CD4-positive, alpha-beta T cell treated with Interferon gamma for 1 hour (primary cell): Measurements from ENCODE around the gene TTPAL.

ENCODE experiments used
- DNase-seq: peaks from one replicate; pipeline ENCODE4 v3.0.0-alpha.2; 2020

Gene TTPAL

DNA sequence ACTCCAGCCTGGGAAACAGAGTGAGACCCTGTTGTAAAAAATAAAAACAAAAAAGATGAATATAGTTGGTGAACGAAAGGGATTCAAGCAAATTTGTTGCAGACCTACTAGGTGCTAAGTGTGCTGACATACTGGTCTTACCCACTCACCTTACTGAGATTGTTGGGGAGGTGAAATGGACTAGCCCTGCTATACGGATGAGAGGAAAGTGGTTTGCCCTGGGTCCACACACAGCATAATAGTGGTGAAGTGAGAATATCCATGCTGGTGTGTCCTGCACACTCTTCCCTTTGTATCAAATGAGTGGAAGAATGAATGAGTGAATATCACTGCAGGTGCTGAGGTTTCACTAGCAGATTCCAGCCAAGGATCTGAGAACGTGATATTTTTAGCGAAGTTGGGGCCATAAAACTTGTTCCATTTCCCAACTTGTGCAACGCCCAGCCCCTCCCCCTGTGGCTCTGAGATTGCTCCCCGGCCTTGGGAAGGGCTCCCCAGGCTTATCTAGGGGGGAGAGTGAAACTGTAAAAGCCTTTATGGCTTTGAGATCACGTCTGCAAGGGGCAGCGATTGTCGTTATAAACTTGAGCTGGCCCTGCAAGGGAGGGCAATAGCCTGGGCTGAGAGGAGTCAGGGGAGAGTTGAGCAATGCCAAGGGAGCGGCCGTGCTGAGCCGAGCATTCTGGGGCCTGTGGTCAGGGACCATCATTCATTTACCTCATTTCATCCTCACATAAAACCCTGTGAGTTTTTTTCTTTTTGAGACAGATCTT, 33.2 kb upstream of the TTPAL start:
- no peak for DNase-seq

DNA sequence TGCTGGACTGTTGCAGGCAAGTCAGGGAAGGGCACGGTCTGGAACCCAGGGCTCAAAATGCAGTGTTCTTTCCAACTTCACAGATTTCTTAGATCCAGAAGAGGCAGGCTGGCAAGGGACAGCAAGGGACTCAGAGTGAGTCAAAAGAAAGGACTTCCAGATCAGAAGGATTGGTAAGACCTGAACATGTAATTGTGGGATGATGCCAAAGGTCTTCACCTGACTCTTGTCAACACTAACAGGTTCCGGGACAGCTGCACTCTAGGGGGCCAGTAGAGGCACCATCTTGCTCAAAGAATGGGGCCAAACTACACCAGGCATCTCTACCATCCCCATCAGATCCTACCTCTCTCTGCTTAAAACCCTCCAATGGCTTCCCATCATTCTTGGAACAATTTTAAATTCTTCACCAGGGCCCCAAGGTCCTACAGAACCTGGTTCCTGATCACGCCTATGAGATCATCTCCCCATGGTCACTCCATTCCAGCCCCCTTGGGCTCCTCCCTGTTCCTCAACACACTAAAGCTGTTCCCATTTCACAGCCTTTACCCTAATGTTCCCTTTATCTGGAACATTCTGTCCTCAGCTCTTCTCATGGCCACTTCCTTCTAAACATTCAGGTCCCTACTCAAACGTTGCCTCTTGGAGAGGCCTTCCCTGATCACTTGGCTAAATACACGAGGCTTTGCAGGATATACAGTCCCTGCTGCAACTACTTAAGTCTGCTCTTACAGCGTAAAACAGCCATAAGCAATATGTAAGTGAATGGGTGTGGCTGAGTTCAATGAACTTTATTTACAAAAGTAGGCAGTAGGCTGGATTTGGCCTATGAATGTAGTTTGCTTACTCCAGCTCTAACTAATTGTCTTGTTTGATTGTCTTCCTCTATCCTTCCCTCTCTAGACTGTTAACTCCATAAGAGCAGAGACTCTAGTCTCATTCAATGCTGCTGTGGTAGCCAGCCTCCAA, 29.6 kb upstream of the TTPAL start:
- no peak for DNase-seq

DNA sequence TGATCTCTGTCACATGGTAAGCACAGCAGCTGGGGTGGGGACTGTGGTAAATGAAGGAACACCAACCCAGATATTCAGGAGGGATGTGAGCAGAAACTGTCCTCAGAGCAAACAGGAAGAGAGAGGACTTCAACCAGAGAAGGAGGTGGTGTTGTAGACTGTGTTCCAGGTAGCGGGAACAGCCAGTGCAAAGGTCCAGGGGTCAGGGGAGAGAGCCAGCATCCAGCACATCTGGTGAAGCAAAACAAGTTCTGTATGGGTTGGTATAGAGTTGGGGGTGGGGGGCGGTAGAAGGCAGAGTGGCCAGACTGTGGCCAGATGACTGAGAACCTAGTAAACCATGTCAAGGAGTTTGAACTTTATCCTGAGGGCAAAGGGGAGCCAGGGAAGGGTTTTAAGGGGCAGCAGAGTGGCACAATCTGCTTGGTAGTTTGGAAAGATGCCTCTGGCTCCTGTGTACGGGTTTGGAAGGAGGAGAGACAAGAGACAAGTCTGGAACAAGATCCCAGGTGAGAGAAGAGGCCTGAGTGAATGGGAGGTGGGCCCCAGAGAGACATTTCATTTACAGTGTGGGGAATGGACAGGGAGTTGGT, 27.8 kb upstream of the TTPAL start:
- no peak for DNase-seq

DNA sequence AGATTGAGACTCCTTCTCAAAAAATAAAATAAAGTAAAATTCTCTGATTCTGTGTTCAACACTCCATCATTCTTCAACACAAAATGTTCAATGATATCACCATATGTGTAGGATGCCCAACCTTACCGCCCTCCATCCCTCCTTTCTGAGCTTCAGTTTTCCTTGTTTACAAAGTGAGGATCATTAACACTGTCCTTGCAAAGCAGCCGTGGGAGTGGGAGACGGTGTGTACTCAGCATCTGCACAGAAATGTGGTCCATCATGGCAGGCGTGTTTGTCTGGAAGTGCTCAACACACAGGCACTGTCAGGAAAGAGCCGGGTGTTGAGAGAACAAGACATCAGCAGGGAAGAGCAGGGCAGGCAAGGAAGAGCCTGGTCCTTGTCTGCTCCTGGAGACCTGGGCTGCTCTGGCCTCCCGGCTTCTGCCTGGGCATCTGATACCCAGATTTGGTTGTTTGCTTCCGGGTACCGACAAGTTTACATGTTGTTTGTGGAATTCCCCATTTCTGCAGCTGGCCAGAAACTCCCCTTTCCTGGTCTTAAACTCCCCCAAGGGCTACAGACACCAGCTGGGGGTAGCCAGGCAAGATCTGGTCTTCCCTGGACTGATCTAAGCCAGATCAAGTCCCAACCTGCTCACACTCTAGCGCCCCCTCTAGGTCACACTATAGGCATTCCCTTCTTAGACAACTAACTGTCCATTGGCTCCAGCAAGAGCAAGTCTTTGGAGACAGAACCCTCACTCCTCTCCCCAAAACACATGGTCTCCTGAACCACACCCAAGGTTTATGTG, 26.7 kb upstream of the TTPAL start:
- DNase-seq, result no peak

DNA sequence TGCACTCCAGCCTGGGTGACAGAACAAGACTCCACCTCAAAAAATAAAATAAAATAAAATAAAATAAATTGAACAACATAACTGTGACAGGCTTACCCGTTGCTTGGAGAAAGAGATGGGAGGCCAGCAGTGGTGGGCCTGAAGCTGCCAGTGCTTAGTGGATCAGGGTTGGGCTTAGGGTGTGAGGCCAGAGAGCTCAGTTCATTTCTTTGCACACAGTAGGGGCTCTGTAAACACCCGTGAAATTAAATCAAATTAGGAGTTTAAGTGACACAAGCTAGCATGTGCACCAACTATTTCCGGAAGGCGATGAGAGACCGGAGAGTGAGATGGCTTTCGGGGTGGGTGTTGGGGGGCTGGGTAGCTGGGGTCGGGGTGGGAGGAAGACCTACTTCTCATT, 25.8 kb upstream of the TTPAL start:
- no peak for DNase-seq

DNA sequence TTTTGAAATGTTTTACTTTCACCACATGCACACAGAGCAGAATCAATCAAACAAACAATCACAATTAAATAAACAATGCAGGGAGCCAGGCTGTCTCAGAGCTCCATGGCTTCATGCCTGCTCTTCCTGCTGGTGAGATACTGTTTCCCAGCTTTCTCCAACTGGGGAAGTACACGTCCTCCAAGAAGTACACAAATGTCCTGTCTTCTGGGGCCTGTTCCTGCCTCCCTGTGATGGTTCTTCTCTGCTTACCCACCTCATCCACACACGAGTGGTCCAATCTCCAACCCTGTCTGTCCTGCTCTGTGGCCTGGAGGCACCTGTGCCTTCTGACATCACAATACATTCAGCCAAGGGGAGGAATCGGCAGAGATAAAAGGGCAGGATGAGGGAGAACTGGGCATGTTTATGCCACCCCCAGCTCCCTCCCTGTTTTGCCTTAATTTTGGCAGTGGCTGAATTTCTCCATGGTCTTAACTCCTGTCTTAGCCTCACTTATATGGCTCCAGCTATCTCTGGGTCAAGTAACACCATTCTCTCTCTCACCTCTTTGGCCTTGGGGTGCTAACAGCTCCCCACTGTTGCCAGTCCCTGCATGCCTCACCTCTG, 25.3 kb upstream of the TTPAL start:
- DNase-seq, result no peak

DNA sequence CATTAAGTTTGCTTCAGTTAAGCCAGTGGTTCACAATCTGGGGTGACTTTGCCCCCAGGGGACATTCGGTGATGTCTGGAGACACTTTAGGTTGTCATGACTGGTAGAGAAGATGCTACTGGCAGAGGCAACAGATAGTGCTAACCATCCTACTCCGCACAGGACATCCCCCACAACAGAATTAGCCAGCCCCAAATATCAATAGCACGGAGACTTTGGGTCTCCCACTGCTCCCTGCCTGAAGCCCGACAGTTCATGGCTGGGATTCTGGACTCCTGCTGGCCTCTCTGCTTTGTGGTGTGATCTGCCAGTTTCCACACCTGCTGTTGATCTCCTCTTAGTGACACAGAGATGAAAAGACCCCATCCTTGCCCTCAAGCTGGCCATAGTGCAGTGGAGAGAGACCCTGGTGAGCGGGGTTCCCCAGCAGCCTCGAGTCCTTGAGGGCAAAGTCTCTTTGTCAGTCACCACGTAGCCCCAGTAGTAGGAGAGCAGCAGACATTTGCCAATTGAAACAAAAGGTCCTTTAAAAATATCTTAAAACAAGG, 24.7 kb upstream of the TTPAL start:
- no peak for DNase-seq

DNA sequence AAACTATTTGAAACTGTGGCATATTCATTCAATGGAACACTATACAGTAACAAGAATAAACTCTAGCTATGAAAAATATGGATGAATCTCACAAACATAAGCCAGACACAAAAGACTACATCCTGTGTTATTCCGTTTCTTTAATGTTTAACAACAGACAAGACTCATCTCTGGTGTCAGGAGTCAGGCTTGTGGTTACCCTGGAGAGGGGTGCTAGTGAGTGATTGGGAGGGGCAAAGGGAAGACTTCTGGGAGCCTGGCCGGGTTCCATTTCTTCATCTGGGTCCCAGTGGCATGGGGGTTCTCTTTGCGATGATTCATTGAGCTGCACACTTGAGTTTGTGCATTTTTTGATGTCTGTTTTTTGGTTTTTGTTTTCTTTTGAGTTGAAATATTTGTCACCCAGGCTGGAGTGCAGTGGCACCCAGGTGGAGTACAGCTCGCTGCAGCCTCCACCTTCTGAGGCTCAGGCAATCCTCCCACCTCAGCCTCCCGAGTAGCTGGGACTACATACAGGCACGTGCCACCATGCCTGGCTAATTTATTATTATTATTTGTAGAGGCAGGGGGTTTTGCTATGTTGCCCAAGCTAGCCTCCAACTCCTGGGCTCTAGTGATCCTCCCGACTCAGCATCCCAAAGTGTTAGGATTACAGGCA, 21.2 kb upstream of the TTPAL start:
- DNase-seq, result no peak

DNA sequence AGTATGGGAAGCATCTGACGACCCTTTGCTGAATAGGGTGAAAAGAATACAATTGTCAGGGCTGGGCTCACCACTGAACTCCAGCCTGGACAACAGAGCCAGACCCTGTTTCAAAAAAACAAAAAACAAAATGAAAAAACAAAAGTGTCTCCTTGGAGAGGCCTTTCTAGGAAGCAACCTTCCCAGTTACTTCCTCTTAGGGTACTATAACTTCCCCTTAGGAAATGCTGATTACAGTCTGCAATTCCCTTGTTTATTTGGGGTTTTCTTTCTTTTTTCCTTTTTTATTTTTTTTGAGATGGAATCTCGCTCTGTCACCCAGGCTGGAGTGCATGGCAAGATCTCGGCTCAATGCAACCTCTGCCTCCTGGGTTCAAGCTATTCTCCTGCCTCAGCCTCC, 20.5 kb upstream of the TTPAL start:
- DNase-seq, result no peak

DNA sequence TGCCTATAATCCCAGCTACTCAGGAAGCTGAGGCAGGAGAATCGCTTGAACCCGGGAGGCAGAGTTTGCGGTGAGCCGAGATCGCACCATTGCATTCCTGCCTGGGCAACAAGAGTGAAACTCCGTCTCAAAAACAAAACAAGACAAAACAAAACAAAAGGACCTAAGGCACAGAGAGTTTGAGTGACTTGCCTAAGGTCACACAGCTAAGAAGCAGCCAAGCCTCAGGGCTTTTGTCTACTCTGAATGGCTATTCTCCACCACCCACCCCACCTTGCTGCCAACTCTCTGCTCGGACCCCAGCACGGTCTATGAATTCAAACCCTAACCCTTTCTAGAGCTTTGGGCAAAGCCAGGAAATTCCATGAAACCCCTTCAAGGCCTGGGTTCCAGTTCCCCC, 19.1 kb upstream of the TTPAL start:
- no peak for DNase-seq

DNA sequence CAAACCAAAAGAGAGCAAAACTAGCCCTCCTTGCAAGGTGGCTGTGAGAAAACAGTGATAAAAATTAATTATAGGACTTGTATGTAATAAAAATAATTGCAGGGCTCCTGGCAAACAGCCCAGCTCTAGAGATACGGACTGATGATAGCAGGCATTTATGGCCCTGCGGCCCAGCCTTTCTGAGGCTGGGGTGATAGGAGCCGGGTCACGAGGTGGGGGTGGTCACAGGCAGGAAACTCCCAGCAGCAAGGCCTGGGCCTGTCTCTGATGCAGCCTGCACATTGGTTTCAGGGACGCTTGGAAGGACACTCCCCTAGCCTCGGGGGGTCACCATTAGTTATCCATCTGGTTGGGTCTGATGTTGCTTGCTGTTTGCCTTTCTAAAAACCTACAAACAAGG, 18.7 kb upstream of the TTPAL start:
- DNase-seq, result no peak

DNA sequence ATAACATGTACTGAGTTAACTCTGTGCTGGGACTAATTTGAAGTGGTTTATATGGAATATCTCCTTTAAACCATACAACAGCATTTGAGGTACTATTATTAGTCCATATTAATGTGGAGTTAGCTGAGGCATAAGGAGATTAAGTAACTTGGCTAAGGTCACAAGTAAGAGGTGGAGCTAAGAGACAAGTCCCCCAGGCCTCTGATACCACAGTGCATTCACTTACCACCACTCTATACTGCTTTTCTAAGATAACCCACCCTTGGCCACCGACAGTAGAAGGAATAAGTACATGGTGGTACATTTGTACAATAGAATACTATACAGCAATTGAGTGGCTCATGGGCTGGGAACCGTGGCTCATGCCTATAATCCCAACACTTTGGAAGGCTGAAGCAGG, 16.4 kb upstream of the TTPAL start:
- no peak for DNase-seq

DNA sequence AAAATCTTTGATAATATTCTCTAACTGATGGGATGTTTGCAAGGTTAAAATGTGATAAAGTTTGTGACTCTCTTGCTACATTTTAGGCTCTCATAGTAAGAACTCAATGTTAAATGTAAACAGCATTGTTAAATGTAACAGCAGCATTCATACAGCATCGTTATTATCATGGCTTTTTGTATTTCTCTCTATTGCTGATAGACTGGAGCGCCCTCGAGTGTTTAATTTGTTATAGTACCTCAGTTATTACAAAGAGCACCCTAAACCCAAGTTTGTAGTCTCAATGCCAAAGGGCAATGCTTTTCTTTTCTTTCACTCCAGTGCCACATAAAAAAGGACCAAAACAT, 14.9 kb upstream of the TTPAL start:
- DNase-seq, result no peak

DNA sequence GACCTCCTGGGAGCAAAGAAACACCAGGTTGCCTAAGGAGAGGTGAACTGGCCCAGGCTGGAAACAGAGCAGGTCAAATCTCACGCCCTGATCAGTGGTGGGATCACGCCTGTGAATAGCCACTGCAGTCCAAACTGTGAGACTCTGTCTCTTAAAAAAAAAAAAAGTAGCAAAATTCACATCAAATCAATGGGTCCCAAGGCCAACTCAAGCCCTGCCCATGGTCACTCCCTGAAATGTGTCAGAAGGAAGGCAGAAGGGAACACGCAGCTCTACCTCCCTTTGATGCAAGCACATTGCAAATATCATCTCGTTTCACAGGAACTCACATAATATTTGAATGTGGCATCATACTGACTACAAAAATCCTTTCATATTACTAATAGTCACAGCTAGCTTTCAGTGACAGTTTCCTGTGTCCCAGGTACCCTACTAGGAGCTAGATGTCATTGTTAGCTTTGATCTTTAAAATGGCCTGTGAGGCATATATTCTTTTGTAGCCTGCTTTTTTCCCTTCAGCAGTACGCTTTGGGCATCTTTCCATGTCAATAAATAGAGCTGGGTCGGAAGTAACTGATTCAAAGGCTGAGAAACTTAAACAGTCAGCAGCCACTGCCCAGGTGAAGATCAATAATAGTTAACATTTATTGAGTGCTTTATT, 14.4 kb upstream of the TTPAL start:
- no peak for DNase-seq

DNA sequence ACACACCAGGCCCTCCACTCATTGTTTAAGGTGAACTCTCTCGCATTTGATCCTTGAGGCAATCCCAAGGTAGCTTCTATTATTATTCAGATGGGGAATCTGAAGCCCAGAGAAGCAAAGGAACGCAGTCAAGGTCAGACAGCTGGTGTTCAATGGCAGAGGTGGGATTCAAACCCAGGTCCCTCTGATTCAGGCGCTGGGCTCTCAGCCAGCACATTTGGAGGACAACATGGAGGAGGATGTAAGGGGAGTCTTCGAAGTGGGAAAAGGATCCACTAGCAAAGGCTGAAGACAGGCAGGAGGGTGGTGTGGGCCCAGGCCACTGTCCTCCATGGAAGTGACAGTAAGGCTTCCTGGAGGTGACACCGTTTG, 13.9 kb upstream of the TTPAL start:
- DNase-seq, result no peak

DNA sequence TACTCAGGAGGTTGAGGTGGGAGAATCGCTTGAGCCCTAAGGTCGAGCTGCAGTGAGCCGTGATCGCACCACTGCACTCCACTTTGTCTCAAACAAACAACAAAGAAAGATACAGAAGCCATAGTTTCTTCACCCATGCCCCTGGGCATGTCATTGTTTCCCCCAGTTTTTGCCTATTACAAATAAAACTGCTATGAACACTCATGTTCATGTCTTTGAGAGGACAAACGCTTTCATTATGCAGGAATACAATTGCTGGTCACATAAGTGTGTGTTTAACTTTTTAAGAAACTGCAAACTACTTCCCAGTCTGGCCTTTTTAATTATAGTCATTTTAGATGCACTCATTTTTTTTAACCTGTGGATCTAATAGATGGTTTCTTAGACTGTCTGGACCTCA, 12.2 kb upstream of the TTPAL start:
- DNase-seq, result no peak

DNA sequence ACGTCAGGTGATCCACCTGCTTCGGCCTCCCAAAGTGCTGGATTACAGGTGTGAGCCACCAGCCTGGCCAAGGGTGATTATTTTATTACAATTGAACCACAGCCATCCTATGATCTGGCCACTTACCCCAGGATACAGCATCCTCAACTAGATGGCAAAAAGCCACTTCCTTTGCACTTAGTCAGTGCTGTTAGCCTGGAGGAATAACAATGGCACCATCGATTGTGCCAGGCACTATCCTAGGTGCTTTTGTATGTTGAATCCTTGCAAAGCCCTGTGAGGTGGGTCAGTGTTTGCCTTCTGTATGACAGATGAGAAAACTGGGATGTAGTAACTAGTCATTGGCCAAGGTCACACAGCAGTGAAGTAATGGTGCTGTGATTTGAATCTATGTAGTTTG, 11.2 kb upstream of the TTPAL start:
- DNase-seq, result no peak

DNA sequence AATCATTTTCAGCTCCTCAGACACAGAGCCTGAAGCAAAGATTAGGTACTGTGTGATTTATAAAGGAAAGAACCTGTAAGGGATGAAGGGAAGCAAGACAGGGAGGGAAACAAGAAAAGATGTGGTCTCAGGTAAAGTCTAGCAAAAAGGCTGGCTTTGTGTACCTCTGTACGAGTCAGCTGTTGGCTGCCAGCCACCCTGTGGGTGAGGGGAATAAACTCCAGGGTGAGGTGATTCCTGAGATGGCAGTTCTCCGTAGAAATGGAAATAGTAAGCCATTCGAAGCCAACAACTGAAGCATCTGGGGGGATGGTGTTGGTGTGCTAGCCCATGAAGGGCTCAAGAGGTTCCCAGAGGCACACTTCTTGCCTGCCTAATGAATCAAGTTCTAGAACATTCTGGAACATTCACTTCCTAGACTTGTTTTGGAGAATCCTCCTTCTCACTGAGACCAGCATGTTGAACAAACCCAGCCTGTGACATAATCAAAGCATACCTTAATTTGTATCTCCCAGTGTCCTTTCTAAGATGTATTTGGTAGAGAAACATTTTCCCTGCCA, 10.6 kb upstream of the TTPAL start:
- DNase-seq, result no peak

DNA sequence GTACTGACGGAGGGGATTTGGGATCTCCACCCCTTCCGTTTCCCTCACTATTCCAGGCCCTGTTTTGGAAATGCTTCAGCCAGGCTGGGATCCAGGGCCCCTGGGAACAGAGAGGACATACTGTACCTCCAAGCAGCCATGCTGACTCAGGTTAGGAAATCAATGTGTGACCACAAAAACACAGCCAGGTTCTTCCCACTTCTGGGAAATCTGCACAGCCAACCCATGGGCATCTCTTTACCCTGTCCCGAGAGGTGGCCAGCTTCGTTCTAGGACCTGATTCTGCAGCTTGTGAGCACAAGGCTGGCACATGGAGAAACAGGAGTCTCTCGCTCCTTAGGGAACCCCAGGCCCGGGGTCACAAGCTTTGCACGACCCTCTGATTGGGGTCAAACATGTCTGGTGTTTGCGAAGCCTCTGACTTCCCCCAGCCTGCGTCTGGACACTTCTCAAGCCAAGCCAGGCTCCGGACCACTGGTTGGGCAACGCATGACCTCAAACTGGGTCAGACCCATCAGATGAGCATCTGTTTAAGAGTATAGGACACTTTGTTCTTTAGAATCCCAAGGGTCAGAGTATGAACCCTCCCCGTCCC, 8.3 kb upstream of the TTPAL start:
- no peak for DNase-seq

DNA sequence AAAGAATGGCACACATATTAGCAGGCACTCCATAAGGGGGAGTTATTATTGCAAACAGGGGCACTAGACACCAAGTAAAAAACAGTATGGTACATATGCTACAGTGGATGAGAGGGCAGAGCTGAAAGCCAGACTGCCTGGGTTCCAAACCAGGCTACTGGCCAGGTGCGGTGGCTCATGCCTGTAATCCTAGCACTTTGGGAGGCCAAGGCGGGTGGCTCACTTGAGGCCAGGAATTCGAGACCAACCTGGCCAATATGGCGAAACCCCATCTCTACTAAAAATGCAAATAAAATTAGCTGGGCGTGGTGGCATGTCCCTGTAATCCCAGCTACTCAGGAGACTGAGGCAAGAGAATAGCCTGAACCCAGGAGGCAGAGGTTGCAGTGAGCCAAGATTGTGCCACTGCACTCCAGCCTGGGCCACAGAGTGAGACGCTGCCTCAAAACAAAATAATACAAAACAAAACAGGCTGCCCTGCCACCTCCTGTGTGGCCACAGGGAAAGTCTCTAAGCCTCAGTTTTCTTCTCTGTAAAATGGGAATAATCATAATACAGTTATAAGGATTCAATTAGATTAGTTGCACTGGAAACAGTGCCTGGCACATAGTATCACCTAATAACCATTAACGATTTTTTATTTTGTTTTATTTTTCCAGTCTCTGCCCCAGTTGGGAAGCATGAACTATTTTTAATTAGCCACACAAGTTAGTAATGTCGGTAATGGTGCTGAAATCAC, 7.5 kb upstream of the TTPAL start:
- DNase-seq, result no peak
